Measurements from ENCODE around the gene FBXW8. TPM values are rescaled to one million over a fixed set of nuclear protein-coding genes. Genes with fewer than 3 reads are reported as not detected.

FBXW8 gene
- total RNA-seq, 1 experiment from 2014 or later = 15.3 TPM

DNA sequence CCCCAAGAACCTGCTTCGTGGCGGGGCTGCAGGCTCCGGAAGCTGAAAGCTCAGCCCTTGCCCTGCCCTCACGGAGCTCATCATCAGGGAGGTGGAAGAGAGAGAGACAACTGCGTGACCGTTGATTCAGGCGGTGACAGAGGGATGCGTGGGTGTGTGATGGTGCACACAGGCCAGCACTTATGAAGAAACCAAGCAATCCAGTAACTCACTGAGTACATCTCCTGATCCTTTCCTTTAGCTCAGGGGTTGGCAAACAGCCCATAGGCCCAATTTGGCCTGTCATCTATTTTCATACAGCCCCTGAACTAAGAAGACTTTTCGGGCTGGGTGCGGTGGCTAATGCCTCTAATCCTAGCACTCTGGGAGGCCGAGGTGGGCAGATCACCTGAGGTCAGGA, 138.5 kb downstream of the FBXW8 start:
- H3K79me2 ChIP-seq (ENCODE audit: insufficient read depth, low read length) = no peaks in the 10 kb centered on the region
- H3K9me3 ChIP-seq (ENCODE audit: control insufficient read depth, low read depth, low read length) = no peaks in the 10 kb centered on the region
- Mint-ChIP-seq H3K9me3 (no peaks in the 10 kb centered on the region), H3K36me3 (ENCODE audit: insufficient read depth in 1 of 3, low read depth in 3 of 3) (no peaks in the 10 kb centered on the region; a peak in 2 of 7 replicates), H3K4me1 (peaks cover 56 to 74% of the 10 kb centered on the region in 2 experiments), H3K4me3 (no peak overlapping the region), H3K27me3 (ENCODE audit: low read depth) (no peaks in the 10 kb centered on the region; the same call in none of the 2 replicates), H3K27ac (peak overlapping the region in 1 of 3 experiments; percentile 96; a peak in 2 of 7 replicates)
- H4K8ac ChIP-seq (replicated peaks; ENCODE audit: insufficient read length, low read depth, low read length) = no peak overlapping the region
- no peak overlapping the region for H3K14ac ChIP-seq (ENCODE audit: insufficient read depth, low read length)
- no peak overlapping the region for H4K5ac ChIP-seq (ENCODE audit: insufficient read length, low read depth, low read length)
- no CpG with 5 or more reads among the region's 11 CpGs for WGBS (ENCODE audit: extremely low coverage, insufficient read length, low lambda C conversion rate)
- no peak overlapping the region for H3K4ac ChIP-seq (ENCODE audit: low read depth, low read length)
- H2BK5ac ChIP-seq (ENCODE audit: insufficient read length, low read length) = no peak overlapping the region
- H4K91ac ChIP-seq (ENCODE audit: insufficient read length, low read depth, low read length) = no peak overlapping the region
- H3K23ac ChIP-seq (ENCODE audit: insufficient read length, low read depth, low read length) = no peak overlapping the region
- no peaks in the 10 kb centered on the region for H3K79me1 ChIP-seq (ENCODE audit: insufficient read depth, low read depth, low read length, poor library complexity, severe bottlenecking)
- TF ChIP-seq, protein P1, sequence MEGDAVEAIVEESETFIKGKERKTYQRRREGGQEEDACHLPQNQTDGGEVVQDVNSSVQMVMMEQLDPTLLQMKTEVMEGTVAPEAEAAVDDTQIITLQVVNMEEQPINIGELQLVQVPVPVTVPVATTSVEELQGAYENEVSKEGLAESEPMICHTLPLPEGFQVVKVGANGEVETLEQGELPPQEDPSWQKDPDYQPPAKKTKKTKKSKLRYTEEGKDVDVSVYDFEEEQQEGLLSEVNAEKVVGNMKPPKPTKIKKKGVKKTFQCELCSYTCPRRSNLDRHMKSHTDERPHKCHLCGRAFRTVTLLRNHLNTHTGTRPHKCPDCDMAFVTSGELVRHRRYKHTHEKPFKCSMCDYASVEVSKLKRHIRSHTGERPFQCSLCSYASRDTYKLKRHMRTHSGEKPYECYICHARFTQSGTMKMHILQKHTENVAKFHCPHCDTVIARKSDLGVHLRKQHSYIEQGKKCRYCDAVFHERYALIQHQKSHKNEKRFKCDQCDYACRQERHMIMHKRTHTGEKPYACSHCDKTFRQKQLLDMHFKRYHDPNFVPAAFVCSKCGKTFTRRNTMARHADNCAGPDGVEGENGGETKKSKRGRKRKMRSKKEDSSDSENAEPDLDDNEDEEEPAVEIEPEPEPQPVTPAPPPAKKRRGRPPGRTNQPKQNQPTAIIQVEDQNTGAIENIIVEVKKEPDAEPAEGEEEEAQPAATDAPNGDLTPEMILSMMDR (conservative IDR thresholded peaks at IDR 0.05) = no peak
- no peak overlapping the region for H3K56ac ChIP-seq (ENCODE audit: insufficient read length, low read depth, low read length)
- no peak overlapping the region for H3K18ac ChIP-seq (ENCODE audit: insufficient read length, low read depth, low read length)
- H3T11ph ChIP-seq (ENCODE audit: low read length) = no peak overlapping the region
- no peak overlapping the region for H2BK20ac ChIP-seq (ENCODE audit: low read depth, low read length, poor library complexity, severe bottlenecking)
- H3K4me1 ChIP-seq (ENCODE audit: insufficient read depth, low read length) = peaks cover 11% of the 10 kb centered on the region; the same call in 1 of the 2 replicates
- H3K23me2 ChIP-seq (ENCODE audit: insufficient read length, low read depth, low read length, poor library complexity, severe bottlenecking) = peaks cover 3% of the 10 kb centered on the region
- H2AFZ ChIP-seq (ENCODE audit: low read length) = no peak overlapping the region
- no peak overlapping the region for H2BK12ac ChIP-seq (ENCODE audit: insufficient read length, low read depth, low read length)
- no peak overlapping the region for H2BK120ac ChIP-seq (ENCODE audit: low read depth, low read length, poor library complexity, severe bottlenecking)
- no peak for DNase-seq
- no peak overlapping the region for H2AK5ac ChIP-seq (ENCODE audit: insufficient read length, low read length)
- no peak overlapping the region for H2BK15ac ChIP-seq (ENCODE audit: low read depth, low read length)
- H3K4me2 ChIP-seq (ENCODE audit: insufficient read depth, insufficient read length, low read length) = no peak overlapping the region
- no peak overlapping the region for H3K27ac ChIP-seq (ENCODE audit: insufficient read length, low read depth, low read length)
- H4K20me1 ChIP-seq (ENCODE audit: control insufficient read depth, insufficient read depth, insufficient read length) = no peaks in the 10 kb centered on the region
- H3K9ac ChIP-seq (ENCODE audit: extremely low read depth, insufficient read length, low read length) = no peak overlapping the region
- H3K27me3 ChIP-seq (ENCODE audit: insufficient read depth, low read length) = no peaks in the 10 kb centered on the region
